Activated CD8-positive, alpha-beta memory T cell treated with anti-CD3 and anti-CD28 coated beads, Interleukin-2, amount 50 U/mL, for 1 hour (primary cell): ENCODE results near the gene CAVIN1.
"Not testable (repeated sequence)": the region's sequence is repeated elsewhere in the genome, so short reads cannot be mapped to it uniquely, and the experiment has no call there.

ENCODE experiments used
- DNase-seq: peaks from one replicate; pipeline ENCODE4 v3.0.0-alpha.2; 2020; ENCODE audit errors: extremely low read depth

CAVIN1 gene

GRCh38 chr17:42378359-42378958 is 44.6 kb downstream of the CAVIN1 start:
- DNase-seq = no peak

- no peak for DNase-seq
Measured at GRCh38 chr17:42373896-42374295, 49.2 kb downstream of the CAVIN1 start.

- DNase-seq = no peak
Measured at GRCh38 chr17:42372142-42372541, 50.9 kb downstream of the CAVIN1 start.

- DNase-seq = not testable (repeated sequence)
Measured at GRCh38 chr17:42368797-42369561, 54.1 kb downstream of the CAVIN1 start.

- not testable (repeated sequence) for DNase-seq
Measured at GRCh38 chr17:42368310-42368709, 54.7 kb downstream of the CAVIN1 start.

GRCh38 chr17:42366176-42367023 is 56.7 kb downstream of the CAVIN1 start:
- DNase-seq = not testable (repeated sequence)

GRCh38 chr17:42365136-42365535 is 57.9 kb downstream of the CAVIN1 start:
- no peak for DNase-seq

GRCh38 chr17:42363767-42364585 is 59.1 kb downstream of the CAVIN1 start:
- no peak for DNase-seq

GRCh38 chr17:42363231-42363630 is 59.8 kb downstream of the CAVIN1 start:
- no peak for DNase-seq

- DNase-seq = no peak
Measured at GRCh38 chr17:42362245-42362961, 60.7 kb downstream of the CAVIN1 start.

GRCh38 chr17:42361781-42362186 is 61.3 kb downstream of the CAVIN1 start:
- DNase-seq = no peak

- DNase-seq = not testable (repeated sequence)
Measured at GRCh38 chr17:42360388-42360787, 62.7 kb downstream of the CAVIN1 start.

- no peak for DNase-seq
Measured at GRCh38 chr17:42359133-42359532, 63.9 kb downstream of the CAVIN1 start.

- no peak for DNase-seq
Measured at GRCh38 chr17:42358434-42358833, 64.6 kb downstream of the CAVIN1 start.

GRCh38 chr17:42354956-42355843 is 67.9 kb downstream of the CAVIN1 start:
- no peak for DNase-seq
